Activated CD4-positive, alpha-beta T cell treated with anti-CD3 and anti-CD28 coated beads, Interleukin-2, amount 50 U/mL, for 48 hours (primary cell): ENCODE results near the gene SPRED1.
A peak's percentile ranks its signal among the peaks of the same experiment; 100 is the strongest.

ENCODE experiments used
- DNase-seq, 2 experiments: peaks; one replicate each; pipeline ENCODE4 v3.0.0-alpha.2; 2020

Gene SPRED1

GRCh38 chr15:38369936-38370478, 117.4 kb downstream of the SPRED1 start:
- no peak for DNase-seq

DNA sequence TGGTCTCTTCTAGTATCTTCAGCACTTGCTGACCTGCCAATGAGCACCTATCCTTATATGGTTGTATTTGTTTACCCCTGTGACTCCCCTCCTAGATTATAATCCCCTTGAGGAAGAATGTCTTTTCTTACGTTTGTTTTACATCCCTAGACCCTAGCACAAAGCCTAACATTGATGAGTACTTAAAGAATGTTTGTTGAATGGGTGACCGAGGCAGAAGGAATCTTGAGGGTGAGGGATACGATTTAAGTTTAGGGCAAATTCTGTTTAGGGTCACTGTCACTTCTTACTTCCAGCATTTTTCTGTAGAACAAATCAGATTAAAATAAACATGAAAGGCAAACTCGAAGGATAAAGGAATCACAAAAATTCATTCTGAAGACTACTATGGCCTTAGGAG, 120.4 kb downstream of the SPRED1 start:
- DNase-seq = no peak

GRCh38 chr15:38374029-38374428, 121.4 kb downstream of the SPRED1 start:
- no peak for DNase-seq

- no peak for DNase-seq
Observed at GRCh38 chr15:38374556-38374955, 121.9 kb downstream of the SPRED1 start.

GRCh38 chr15:38376081-38376480, 123.4 kb downstream of the SPRED1 start:
- no peak for DNase-seq

DNA sequence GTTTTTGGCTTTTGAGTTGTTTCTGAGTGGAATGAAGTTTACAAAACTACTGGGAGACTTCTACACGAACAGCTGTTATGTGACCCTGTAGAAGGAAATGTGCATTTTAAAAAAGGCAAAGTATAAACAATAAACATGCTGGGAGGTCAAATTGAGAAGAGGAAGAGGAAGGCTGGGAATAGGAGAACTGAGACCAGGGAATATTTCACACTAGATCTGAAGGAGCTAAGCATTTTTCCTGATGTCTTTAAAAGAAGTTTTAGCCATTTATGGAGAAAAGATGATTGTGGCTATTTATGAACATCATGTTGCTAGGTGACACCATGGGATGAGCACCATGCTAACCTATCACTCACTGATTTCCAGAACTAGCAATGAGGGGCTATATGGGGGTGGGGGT, 125.0 kb downstream of the SPRED1 start:
- DNase-seq = no peak

- DNase-seq = no peak
Observed at GRCh38 chr15:38378161-38378560, 125.5 kb downstream of the SPRED1 start.

- DNase-seq = peak; percentile 73 to 77
Observed at GRCh38 chr15:38389924-38390542, 137.4 kb downstream of the SPRED1 start.

GRCh38 chr15:38391191-38391590, 138.6 kb downstream of the SPRED1 start:
- DNase-seq = no peak

- DNase-seq = no peak
Observed at GRCh38 chr15:38398134-38398533, 145.5 kb downstream of the SPRED1 start.

GRCh38 chr15:38401106-38401505, 148.5 kb downstream of the SPRED1 start:
- DNase-seq = no peak

- DNase-seq = no peak
Observed at GRCh38 chr15:38401701-38402100, 149.1 kb downstream of the SPRED1 start.

- no peak for DNase-seq
Observed at GRCh38 chr15:38406436-38406835, 153.8 kb downstream of the SPRED1 start.
